ENCODE results near the gene BMPR2. TPM values are rescaled to one million over a fixed set of nuclear protein-coding genes. Genes with fewer than 3 reads are reported as not detected.
"Not testable (repeated sequence)": the region's sequence is repeated elsewhere in the genome, so short reads cannot be mapped to it uniquely, and the experiment has no call there.

BMPR2 gene
- total and polyA plus RNA-seq, 2 experiments from 2014 or later, result 12.7 to 24.9 TPM

DNA sequence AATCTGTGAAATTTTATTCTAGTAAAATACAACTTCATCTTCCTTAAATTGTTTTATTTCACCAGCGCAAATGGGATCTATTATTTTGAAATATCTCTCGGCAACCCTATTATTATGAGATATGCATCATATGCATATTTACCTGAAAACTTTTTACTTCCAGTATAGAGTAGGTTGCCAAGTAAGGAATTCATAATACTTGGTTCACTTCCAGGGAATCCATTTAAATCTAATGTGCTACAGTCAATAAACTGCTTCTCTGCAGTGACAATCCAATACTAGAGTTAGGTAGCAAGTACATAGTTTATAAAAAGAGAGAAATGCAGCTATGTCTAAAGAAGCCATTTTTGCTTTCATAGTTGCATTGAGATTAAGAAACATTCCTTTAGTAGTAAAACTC lies 169.8 kb downstream of the BMPR2 start:
- no peaks in the 10 kb centered on the region for H3K36me3 ChIP-seq
- H3K4me3 ChIP-seq, result no peak overlapping the region
- H3K4me1 ChIP-seq (ENCODE audit: low read depth), result peaks cover 12% of the 10 kb centered on the region
- DNase-seq (ENCODE audit: low read depth in 1 of 2, low spot score in 1 of 2), result no peak
- no peaks in the 10 kb centered on the region for H3K9me3 ChIP-seq (ENCODE audit: low read depth)
- no peaks in the 10 kb centered on the region for H3K27me3 ChIP-seq
- TF ChIP-seq, protein P1, sequence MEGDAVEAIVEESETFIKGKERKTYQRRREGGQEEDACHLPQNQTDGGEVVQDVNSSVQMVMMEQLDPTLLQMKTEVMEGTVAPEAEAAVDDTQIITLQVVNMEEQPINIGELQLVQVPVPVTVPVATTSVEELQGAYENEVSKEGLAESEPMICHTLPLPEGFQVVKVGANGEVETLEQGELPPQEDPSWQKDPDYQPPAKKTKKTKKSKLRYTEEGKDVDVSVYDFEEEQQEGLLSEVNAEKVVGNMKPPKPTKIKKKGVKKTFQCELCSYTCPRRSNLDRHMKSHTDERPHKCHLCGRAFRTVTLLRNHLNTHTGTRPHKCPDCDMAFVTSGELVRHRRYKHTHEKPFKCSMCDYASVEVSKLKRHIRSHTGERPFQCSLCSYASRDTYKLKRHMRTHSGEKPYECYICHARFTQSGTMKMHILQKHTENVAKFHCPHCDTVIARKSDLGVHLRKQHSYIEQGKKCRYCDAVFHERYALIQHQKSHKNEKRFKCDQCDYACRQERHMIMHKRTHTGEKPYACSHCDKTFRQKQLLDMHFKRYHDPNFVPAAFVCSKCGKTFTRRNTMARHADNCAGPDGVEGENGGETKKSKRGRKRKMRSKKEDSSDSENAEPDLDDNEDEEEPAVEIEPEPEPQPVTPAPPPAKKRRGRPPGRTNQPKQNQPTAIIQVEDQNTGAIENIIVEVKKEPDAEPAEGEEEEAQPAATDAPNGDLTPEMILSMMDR (IDR thresholded peaks at IDR 0.05; ENCODE audit: low read depth, low read length), result no peak
- peak overlapping the region; percentile 66 for H3K27ac ChIP-seq

DNA sequence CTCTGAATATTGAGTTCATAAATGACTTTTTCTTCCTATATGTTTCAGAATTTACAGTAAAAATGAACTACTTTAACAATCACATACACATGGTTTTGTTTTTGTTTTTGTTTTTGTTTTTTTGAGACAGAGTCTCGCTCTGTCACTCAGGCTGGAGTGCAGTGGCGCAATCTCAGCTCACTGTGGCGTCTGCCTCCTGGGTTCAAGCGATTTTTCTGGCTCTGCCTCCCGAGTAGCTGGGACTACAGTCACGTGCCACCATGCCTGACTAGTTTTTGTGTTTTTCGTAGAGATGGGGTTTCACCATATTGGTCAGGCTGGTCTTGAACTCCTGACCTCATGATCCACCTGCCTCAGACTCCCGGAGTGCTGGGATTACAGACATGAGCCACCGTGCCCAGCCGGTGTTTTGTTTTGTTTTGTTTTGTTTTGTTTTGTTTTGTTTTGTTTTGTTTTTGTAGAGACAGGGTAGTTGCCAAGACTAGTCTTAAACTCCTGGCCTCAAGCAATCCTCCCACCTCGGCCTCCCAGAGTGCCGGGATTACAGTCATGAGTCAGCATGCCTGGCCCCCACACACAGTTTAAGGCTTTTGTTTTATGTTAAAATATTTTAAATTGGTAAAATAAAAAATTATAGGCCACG lies 170.5 kb downstream of the BMPR2 start:
- peak in 1 of 2 donors; percentile 21 for DNase-seq (ENCODE audit: low read depth in 1 of 2, low spot score in 1 of 2)
- not testable (repeated sequence) for H3K36me3 ChIP-seq; H3K27ac ChIP-seq; H3K9me3 ChIP-seq (ENCODE audit: low read depth); H3K4me3 ChIP-seq; H3K27me3 ChIP-seq; H3K4me1 ChIP-seq (ENCODE audit: low read depth)

GRCh38 chr2:202548240-202548639 lies 172.1 kb downstream of the BMPR2 start:
- TF ChIP-seq, protein P1 (IDR thresholded peaks at IDR 0.05; ENCODE audit: low read depth, low read length), result no peak
- no peaks in the 10 kb centered on the region for H3K9me3 ChIP-seq (ENCODE audit: low read depth)
- peaks cover 12% of the 10 kb centered on the region for H3K36me3 ChIP-seq
- H3K27ac ChIP-seq, result no peak overlapping the region
- no peak for DNase-seq (ENCODE audit: low read depth in 1 of 2, low spot score in 1 of 2)
- H3K4me3 ChIP-seq, result no peak overlapping the region
- H3K4me1 ChIP-seq (ENCODE audit: low read depth), result peaks cover 10% of the 10 kb centered on the region
- H3K27me3 ChIP-seq, result no peaks in the 10 kb centered on the region

GRCh38 chr2:202551000-202551399 lies 174.9 kb downstream of the BMPR2 start:
- not testable (repeated sequence) for DNase-seq (ENCODE audit: low read depth in 1 of 2, low spot score in 1 of 2); H3K9me3 ChIP-seq (ENCODE audit: low read depth); H3K27me3 ChIP-seq; H3K4me3 ChIP-seq; H3K4me1 ChIP-seq (ENCODE audit: low read depth); H3K27ac ChIP-seq
- peaks cover 30% of the 10 kb centered on the region for H3K36me3 ChIP-seq

GRCh38 chr2:202555356-202555755 lies 179.2 kb downstream of the BMPR2 start:
- no peak overlapping the region for H3K4me3 ChIP-seq
- no peaks in the 10 kb centered on the region for H3K27me3 ChIP-seq
- H3K27ac ChIP-seq, result no peak overlapping the region
- DNase-seq (ENCODE audit: low read depth in 1 of 2, low spot score in 1 of 2), result no peak
- TF ChIP-seq, protein P1 (IDR thresholded peaks at IDR 0.05; ENCODE audit: low read depth, low read length), result no peak
- no peaks in the 10 kb centered on the region for H3K4me1 ChIP-seq (ENCODE audit: low read depth)
- no peaks in the 10 kb centered on the region for H3K9me3 ChIP-seq (ENCODE audit: low read depth)
- peaks cover 47% of the 10 kb centered on the region for H3K36me3 ChIP-seq

DNA sequence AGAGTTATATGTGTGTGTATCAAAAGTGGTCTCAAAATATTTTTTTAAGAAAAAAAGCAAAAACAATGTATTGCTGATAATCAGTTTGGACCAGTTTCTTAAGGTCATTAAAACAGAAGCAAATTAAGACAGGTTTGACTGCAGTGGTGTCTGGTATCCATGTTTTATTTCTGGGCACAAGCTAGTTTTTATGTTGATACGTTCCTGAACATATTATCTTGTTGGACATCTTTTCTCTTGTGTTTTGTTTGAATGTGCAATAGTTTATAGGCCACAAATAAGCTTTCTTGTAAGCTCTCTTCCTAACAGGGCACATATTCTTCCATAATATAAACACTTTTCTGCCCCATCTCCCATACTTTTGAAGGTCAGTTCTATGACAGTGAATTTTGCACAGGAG lies 184.1 kb downstream of the BMPR2 start:
- DNase-seq (ENCODE audit: low read depth in 1 of 2, low spot score in 1 of 2), result no peak
- no peaks in the 10 kb centered on the region for H3K9me3 ChIP-seq (ENCODE audit: low read depth)
- peaks cover 34% of the 10 kb centered on the region for H3K36me3 ChIP-seq
- H3K4me1 ChIP-seq (ENCODE audit: low read depth), result no peaks in the 10 kb centered on the region
- H3K4me3 ChIP-seq, result no peak overlapping the region
- no peaks in the 10 kb centered on the region for H3K27me3 ChIP-seq
- no peak overlapping the region for H3K27ac ChIP-seq
- TF ChIP-seq, protein P1 (IDR thresholded peaks at IDR 0.05; ENCODE audit: low read depth, low read length), result no peak

Measured in cardiac muscle cell (in vitro differentiated cells and primary cell).